Inflammatory macrophage (primary cell): ENCODE measurements around the gene PXMP4.
A peak's percentile ranks its signal among the peaks of the same experiment; 100 is the strongest.

Experiments used
- DNase-seq, 2 donors: peaks; one replicate each; pipeline ENCODE4 v3.0.0-alpha.2; 2020 to 2022

The PXMP4 gene

GRCh38 chr20:33681288-33681687 is 38.8 kb downstream of the PXMP4 start:
- no peak for DNase-seq

DNA sequence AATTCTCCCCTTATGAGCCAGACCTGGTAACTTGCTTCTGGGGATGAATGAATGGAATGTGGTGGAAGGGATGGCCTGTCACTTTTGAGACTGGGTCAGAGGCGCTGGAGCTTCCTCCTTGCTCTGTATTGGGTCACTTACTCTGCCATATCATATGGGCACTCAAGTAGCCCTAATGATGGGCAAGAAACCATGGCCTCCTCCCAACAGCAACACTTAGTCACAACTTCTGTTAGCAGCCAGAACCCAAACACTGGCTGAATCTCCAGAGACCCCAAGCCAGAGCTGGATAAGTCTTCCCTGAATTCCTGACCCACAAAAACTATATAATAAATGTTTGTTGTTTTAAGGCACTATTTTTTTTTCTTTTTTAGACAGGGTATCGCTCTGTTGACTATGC is 39.4 kb downstream of the PXMP4 start:
- DNase-seq = no peak

GRCh38 chr20:33679758-33680485 is 40.2 kb downstream of the PXMP4 start:
- DNase-seq = no peak

DNA sequence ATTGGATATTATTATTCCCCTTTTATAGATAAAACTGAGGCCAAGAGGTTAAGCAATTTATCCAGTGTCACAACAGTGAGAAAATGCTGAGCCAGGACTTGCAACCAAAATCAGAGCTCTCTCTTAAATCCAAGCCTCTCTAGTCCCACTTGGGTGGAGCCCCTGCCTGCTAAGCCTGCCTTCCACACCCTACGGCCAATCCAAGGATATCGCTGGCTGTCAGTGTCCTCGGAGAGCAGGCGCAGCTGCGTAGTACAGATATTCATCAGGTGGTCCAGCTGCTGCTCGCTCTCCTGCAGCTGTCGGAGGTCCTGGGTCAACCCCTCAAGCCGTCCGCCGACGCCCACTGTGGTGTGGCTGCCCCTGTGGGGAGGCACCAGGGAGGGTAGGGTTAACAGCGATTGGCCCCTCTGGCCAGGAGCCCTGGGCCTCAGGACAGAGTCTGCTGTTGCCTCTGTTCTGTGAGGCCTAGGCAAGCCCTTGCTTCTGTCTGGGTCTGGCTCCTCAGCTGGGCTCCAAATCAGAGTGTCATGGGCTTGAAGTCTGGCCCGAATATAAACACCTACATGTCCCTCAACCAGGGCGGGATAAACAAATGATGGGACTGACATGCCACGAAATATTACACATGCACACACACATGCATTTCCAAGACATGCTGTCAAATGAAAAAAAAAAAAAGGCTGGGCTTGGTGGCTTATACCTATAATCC is 42.0 kb downstream of the PXMP4 start:
- no peak for DNase-seq

- DNase-seq = no peak
Measured at GRCh38 chr20:33676652-33677645, 43.2 kb downstream of the PXMP4 start.

DNA sequence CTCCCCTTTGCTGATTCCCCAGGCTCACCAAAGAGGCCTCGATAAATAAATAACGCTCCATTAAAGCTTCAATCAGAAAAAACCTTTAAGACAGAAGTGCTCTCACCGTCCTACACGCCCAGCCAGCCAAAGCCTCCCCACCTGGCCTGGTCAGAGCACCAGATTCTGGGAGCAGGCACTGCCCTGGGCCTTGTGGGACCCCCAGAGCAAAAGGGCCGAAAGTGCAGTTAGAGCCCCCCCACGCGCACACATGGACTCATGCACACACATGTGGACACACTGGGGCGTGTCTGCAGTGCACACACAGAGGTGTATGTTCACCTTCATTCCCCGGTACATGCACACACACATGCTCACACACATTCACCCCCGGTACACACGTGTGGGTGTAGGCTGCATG is 44.0 kb downstream of the PXMP4 start:
- DNase-seq = no peak

- DNase-seq = no peak
Measured at GRCh38 chr20:33675136-33675959, 44.8 kb downstream of the PXMP4 start.

- DNase-seq = peak; percentile 58 to 84
Measured at GRCh38 chr20:33674294-33675135, 45.6 kb downstream of the PXMP4 start, which contains the start of gene NECAB3. Gene NECAB3 (minus strand): TSS chr20:33674428. CDS start chr20:33674352, 76 bp downstream.

DNA sequence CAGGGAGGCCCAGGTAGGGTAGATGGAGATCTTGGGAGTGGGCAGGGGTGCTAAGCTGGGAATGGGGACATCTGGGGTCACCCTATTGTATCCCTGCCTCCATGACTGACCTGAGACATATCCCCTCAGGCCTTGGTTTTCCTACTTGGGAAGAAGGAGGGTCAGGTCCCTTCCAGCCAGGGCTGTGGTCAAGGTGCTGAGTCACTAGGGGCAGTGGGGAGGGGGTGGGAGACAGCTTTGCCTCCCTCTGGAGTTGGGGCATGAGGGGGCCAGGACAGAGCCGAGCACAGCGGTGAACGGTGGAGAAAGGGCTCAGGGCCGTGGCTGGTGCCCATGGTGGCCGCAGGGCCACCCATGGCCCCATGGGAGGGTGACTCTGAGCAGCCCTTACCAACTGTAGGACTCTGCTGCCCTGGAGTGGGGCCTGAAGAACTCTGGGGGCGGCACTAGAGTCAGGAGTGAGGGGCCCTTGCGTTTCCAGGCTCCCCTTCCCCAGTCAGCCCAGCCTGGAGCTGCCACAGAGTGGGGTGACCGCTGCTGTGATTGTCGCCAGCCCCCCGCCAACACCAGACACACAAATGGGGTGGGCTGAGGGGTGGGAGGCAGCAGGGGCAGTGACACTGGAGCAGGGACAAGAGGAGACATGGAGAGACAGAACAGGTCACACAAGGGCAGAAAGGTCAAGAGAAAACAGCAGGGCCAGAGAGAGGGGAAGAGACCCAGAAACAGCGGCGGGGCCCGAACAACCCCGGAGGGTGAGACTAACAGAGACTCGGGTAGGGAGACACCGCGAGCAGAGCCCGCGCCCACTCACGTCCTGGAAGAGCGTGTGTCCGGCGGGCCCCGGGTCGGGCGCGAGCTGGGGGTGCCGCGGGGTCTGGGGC is 46.5 kb downstream of the PXMP4 start:
- DNase-seq = peak in 1 of 2 donors; percentile 63

DNA sequence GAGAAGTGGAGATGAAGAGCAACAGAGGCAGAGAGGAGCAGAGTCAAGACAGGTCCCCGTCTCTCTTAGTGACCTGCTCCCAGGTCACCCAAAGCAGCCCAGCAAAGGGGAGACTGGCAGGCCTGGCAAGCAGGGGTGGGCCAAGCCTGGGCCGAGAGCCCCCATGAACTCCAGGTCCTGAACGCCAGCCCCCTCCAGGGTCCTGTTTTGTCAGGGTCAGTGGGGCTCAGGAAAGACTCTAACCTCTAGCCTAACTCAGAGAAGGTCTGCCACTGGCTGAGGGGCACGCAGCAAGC is 47.0 kb downstream of the PXMP4 start:
- no peak for DNase-seq

GRCh38 chr20:33672426-33673113 is 47.5 kb downstream of the PXMP4 start:
- DNase-seq = no peak

- no peak for DNase-seq
Measured at GRCh38 chr20:33671573-33672288, 48.4 kb downstream of the PXMP4 start.

DNA sequence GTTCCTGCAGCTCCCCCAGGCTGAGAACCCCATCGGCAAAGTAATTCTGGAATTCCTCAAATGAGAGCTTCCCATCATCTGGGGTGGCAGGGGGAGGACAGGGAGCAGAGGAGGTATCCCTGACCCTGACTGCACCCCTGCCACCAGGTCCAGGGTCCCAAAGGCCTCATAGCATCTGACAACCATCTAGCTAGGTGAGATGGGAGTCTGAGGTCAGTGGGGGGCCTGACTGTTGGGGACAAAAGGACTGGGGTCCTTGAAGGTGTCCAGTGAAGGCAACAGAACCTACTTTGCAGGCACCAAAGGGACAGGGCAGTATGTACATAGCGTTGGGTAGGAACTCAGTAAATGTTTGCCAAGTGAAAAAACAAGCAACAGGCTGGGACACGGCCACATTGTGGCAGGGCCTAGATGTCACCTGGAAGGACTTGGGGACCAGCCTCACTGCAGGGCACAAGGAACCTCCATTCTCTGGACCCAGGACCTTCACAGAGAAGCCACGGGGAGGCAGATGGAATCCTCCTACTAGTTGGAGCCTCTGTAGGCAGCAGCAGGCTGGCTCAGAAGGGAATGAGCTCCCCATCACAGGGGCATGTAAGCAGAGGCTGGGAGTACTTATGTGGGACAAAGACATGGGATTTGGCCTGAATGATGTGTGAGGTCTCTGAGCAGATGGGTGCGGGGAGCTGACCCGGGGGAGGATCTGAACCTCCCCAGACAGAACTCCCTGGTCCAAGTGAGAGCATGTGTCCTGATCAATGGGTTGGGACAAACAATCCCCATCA is 49.2 kb downstream of the PXMP4 start:
- no peak for DNase-seq

DNA sequence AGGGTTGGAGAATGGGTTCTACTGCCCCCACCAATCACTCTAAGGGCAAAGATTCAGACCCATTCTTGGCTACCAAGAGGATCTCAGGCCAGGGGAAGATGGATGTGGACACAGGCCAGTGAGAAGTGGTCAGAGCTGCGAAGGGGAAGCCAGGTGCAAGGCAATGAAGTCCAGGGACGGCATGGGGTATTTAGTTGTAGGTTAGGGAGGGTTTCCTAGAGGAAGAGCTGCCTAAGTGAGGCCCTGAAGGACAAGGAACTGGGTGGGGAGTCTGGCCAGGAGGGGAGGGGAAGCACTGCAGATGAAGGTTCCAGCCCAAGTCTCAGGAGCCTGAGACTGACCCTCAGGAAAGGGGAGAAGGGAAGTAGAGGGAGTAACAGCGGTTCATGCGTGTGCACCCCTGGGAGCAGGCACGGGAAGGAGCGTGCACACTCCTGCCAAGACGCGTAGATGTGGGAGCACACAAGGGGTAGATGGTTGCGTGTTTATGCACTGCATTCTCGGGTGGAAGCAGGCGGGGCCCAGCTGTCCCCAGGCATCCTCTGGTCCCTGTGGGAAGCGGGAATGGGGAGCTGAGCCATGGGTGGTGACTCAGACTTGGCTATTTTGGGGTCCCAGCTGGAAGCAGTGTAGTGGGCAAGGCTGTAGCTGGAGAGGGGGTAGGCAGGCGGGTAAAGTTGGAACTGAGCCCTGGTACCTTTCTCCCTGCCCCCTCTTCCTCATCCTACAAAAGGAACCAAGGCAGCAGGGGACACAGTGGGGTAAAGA is 50.1 kb downstream of the PXMP4 start:
- no peak for DNase-seq

DNA sequence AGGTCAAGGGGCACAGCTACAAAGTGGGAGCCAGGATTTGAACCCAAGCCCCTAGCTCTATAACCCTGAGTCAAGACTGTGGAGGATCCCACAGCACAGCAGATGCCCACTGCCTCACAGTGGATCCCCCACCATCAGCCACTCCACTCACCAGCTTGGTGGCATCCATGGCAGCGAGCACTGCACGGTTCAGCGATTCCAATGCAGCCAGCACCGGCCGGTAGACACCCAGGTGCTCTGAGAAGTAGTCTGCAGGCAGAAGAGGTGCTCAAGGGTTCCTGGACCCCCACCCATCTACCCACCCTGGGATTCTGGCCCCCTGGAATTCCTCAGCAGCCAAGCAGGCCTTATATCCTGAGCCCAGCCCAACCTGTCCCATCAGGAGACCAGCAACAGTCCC is 50.9 kb downstream of the PXMP4 start:
- DNase-seq = no peak

DNA sequence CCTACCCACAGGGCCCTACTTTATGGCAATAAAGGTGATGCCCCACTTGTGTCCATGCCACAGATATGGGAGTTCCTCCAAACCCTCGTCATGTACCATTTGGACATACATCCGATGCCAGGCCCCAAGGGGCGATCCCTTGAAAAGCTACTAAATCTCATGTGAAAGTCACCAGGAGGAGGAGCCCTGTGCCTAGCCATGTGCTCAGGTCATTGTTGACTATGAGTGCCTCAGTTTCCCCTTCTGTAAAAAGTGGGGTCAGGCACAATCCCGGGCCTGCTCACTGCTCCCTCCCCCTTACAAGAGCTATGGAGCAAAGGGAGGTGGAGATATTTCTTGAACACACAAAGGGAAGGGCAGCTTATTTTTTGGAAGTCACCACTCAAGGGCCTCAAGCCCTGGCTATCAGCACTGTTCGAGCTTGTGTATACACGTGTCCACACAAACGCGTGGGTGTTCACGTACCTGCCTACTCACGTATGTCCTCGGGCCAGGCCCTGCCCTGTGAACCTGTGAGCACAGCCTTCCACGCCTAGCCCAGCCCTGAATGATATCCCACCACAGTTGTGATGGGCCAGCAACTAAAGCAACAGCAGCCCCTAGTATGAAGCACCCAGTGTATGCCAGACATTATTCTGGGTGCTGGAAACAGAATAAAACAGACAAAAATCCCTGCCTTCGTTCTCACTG is 51.5 kb downstream of the PXMP4 start:
- no peak for DNase-seq
